WERI-Rb-1 (cell line): ENCODE data around the gene CPN1.
A peak's percentile ranks its signal among the peaks of the same experiment; 100 is the strongest.
"Not testable (repeated sequence)": the region's sequence is repeated elsewhere in the genome, so short reads cannot be mapped to it uniquely, and the experiment has no call there.

Source experiments
- DNase-seq: peaks from one replicate; pipeline ENCODE4 v3.0.0-alpha.2; 2020
- H3K27ac ChIP-seq: fragments of 250-450 bp; sonication (Bioruptor Pico); 2 replicates; pipeline ENCODE4 v1.5.1; 2020; ENCODE audit warnings: mild to moderate bottlenecking, moderate library complexity
- H3K27me3 ChIP-seq: fragments of 250-450 bp; sonication (Bioruptor Pico); 2 replicates; pipeline ENCODE4 v1.5.1; 2021; ENCODE audit warnings: mild to moderate bottlenecking, low read depth, moderate library complexity; ENCODE audit not compliant: insufficient read depth, severe bottlenecking
- H3K36me3 ChIP-seq: fragments of 250-450 bp; sonication (Bioruptor Pico); 2 replicates; pipeline ENCODE4 v1.5.1; 2020; ENCODE audit warnings: mild to moderate bottlenecking, moderate library complexity
- H3K4me3 ChIP-seq: 2 replicates; pipeline ENCODE4 v1.5.1; 2011; ENCODE audit warnings: low read depth, mild to moderate bottlenecking, control low read depth, low read length
- H3K9me3 ChIP-seq: fragments of 250-450 bp; sonication (Bioruptor Pico); 2 replicates; pipeline ENCODE4 v1.5.1; 2021; ENCODE audit warnings: mild to moderate bottlenecking, moderate library complexity; ENCODE audit not compliant: severe bottlenecking
- CTCF ChIP-seq: IDR thresholded peaks from 2 replicates; pipeline ENCODE4 v1.5.1; 2011; ENCODE audit warnings: low read depth, mild to moderate bottlenecking, control low read depth, inconsistent platforms, low read length

The CPN1 gene

DNA sequence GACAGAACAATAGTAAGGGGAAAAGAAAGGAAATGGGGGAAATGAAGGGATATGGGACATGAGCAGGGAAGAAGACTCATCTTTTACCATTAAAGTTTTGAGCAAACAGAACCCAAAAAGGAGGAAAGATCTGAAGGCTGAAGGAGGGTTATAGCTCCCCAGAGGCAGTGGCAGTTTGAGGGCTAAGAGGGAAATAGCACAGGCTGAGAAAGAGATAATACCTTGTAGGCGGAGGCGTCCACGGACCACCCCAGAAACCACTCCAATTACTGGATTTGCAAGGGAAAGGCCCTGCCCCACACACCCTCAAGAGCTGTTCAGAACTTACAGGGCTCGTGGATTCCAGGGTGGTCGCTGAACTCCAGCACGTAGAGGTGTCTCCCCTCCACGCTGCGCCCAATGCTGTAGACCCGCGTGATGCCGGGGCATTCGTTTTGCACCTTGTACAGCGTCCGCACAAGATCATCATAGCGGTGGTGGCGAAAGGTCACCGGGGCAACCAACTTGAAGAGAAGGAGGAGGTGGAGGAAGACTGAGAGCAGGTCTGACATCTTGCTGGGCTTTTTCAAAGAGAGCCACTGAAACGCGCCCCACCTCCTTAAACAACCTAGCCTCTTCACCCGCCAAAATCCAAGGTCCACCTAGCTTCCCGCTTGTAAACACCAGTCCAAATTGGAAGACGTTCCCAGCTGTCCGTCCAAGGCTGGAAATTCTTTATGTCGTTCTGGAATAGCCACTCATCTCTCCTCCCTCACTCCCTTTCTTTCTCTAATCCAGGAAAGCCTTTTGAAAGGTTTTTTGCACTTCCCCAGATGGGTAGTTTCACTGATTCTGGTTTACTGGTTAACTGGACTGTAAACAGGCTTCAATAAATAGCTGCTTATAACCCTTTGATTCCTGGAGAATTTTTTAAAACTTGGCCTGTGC, at the start of gene CPN1:
CPN1 (minus strand) TSS at position 795 of the 927 bp plus-strand sequence; CDS start at position 551, 244 bp downstream.
- Histone ChIP-seq H3K4me3 (no peak within 1 kb of the TSS), H3K36me3 (no peaks in the 10 kb centered on the region), H3K9me3 (no peaks in the 10 kb centered on the region), H3K27ac (no peak within 1 kb of the TSS), H3K27me3 (no peaks in the 10 kb centered on the region)
- no peak for TF ChIP-seq CTCF
- DNase-seq, result no peak

- H3K27me3 ChIP-seq, result no peaks in the 10 kb centered on the region
- peak; percentile 25 for DNase-seq
- no peaks in the 10 kb centered on the region for H3K36me3 ChIP-seq
- H3K9me3 ChIP-seq, result peaks cover 8% of the 10 kb centered on the region
- no peak for TF ChIP-seq CTCF
- H3K27ac ChIP-seq, result no peak overlapping the region
- no peak overlapping the region for H3K4me3 ChIP-seq
Observed at GRCh38 chr10:100130831-100131230, 49.2 kb upstream of the CPN1 start.

DNA sequence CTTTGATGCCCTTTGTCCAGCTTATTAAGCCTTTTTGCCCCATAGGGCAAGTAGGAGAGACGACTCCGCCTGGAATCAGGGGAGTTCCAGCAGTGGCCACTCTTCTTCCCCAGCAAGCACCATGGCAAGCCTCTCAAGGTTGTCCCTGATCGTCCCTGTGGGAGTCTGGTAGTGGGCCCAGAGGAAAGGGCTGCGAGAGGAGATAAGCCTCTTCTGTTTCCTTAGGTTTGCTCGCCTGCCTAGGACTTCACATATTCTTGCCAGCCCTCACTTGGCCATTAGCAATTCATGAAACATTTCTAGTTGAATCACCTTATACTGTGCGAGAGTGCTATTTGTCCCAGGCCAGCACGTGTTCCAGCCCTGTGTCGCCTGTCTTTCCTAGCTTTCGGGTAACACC, 47.8 kb upstream of the CPN1 start:
- Histone ChIP-seq H3K9me3 (peaks cover 5% of the 10 kb centered on the region), H3K27ac (no peak overlapping the region), H3K27me3 (no peaks in the 10 kb centered on the region), H3K4me3 (no peak overlapping the region), H3K36me3 (no peaks in the 10 kb centered on the region)
- DNase-seq, result no peak
- no peak for TF ChIP-seq CTCF

DNA sequence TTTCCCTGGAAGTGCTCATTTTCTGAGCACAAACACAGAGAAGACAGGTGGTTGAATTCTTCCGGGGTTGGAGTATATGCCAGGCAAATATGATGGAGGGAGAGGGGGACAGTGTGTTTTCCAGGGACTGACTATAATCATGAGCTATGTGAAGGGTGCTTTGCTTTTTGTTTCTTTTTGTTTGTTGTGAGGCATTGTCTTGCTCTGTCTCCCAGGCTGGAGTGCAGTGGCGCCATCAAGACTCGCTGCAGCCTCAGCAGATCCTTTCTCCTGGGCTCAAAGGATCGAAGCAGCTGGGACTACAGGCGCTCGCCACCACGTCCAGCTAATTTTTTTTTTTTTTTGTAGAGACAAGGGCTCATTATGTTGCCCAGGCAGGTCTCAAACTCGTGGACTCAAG, 47.3 kb upstream of the CPN1 start:
- Histone ChIP-seq H3K4me3 (no peak overlapping the region), H3K27me3 (no peaks in the 10 kb centered on the region), H3K9me3 (peaks cover under 1% of the 10 kb centered on the region), H3K27ac (no peak overlapping the region), H3K36me3 (no peaks in the 10 kb centered on the region)
- DNase-seq, result no peak
- no peak for TF ChIP-seq CTCF

DNA sequence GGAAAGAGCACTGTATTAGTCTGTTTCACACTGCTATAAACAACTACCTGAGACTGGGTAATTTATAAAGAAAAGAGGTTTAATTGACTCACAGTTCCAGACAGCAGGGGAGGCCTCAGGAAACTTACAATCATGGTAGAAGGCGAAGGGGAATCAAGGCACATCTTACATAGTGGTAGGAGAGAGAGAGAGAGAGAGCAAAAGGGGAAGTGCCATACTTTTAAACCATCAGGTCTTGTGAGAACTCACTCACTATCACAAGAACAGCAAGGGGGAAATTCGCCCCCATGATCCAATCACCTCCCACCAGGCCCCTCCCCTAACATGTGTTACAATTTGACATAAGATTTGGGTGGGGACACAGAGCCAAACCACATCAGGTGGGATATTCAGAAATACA, 43.7 kb upstream of the CPN1 start:
- DNase-seq, H3K9me3 ChIP-seq, H3K4me3 ChIP-seq, H3K27ac ChIP-seq, H3K36me3 ChIP-seq, H3K27me3 ChIP-seq: not testable (repeated sequence)

DNA sequence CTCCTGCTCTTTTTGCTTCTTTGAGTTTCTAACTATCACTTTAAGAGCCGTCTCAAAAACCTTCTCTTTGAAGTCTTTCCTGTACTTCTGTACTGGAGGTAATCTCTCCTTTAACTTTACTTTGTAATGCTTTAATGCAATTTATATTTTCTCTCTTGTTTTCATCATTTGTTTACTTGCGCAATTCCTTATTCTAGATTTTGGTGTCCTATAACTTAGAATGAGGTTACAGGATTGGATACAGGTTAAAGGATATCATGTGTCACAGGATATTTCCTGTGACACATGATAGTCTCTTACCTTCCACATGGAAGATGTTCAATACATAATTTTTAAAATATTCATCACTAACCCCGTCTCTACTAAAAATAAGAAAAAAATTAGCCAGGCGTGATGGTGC, 42.4 kb upstream of the CPN1 start:
- DNase-seq, result no peak
- no peak for TF ChIP-seq CTCF
- no peak overlapping the region for H3K27ac ChIP-seq
- no peaks in the 10 kb centered on the region for H3K9me3 ChIP-seq
- no peaks in the 10 kb centered on the region for H3K27me3 ChIP-seq
- H3K4me3 ChIP-seq, result no peak overlapping the region
- no peaks in the 10 kb centered on the region for H3K36me3 ChIP-seq
